ENCODE measurements around the gene SH3RF3. TPM values are rescaled to one million over a fixed set of nuclear protein-coding genes. Genes with fewer than 3 reads are reported as not detected.

The SH3RF3 gene
- polyA plus RNA-seq, 1 donor (not counting 4 experiments of a cell fraction or from before 2014, with no cell fraction given): 0.08 TPM

- H3K79me2 ChIP-seq (ENCODE audit: control insufficient read depth, insufficient read depth, low read length): no peaks in the 10 kb centered on the region
- no peak for DNase-seq (ENCODE audit: low read depth, low spot score)
- no peak for FAIRE-seq
These were observed 197.3 kb downstream of the SH3RF3 start for GRCh38 chr2:109326306-109326705.

GRCh38 chr2:109330056-109330455, 201.1 kb downstream of the SH3RF3 start:
- TF ChIP-seq EZH2 (IDR thresholded peaks at IDR 0.05; ENCODE audit: low read length) (no peak), CTCF (optimal IDR thresholded peaks at IDR 0.05 in 1 of 3, IDR thresholded peaks at IDR 0.05 in 1 of 3, conservative IDR thresholded peaks at IDR 0.05 in 1 of 3; ENCODE audit: extremely low read depth in 1 of 3, insufficient read depth in 2 of 3, low read length in 3 of 3) (no peak)
- dilution Hi-C loops (cut with MboI; ENCODE audit: extremely low pct_ligation_motif_present, low sequenced_read_pairs): no loop called here
- no peaks in the 10 kb centered on the region for H3K9me3 ChIP-seq (ENCODE audit: control insufficient read depth, low read depth, low read length)
- no peak overlapping the region for H3K9ac ChIP-seq (ENCODE audit: control insufficient read depth, extremely low read depth, insufficient read depth, low read length)
- H3K4me3 ChIP-seq (ENCODE audit: control insufficient read depth in 2 of 3, extremely low read depth in 1 of 3, insufficient read depth in 2 of 3, low read depth in 1 of 3, low read length in 3 of 3): no peak overlapping the region
- H4K20me1 ChIP-seq (ENCODE audit: control insufficient read depth, extremely low read depth, insufficient read depth, low read length): no peaks in the 10 kb centered on the region
- no peak overlapping the region for H2AFZ ChIP-seq (ENCODE audit: control insufficient read depth, low read length)
- H3K27me3 ChIP-seq (ENCODE audit: control insufficient read depth, extremely low read depth, insufficient read depth, low read length): no peaks in the 10 kb centered on the region
- H3K4me1 ChIP-seq (ENCODE audit: control insufficient read depth, extremely low read depth, insufficient read depth, low read length): peaks cover 31% of the 10 kb centered on the region
- H3K36me3 ChIP-seq (ENCODE audit: control insufficient read depth in 2 of 2, extremely low read depth in 1 of 2, insufficient read depth in 2 of 2, low read length in 2 of 2): no peaks in the 10 kb centered on the region
- H3K79me2 ChIP-seq (ENCODE audit: control insufficient read depth, insufficient read depth, low read length): no peaks in the 10 kb centered on the region
- H3K9me1 ChIP-seq (ENCODE audit: control insufficient read depth, extremely low read depth, insufficient read depth, low read length): peaks cover 3% of the 10 kb centered on the region
- FAIRE-seq (no peak), DNase-seq (ENCODE audit: low read depth, low spot score) (no peak)
- no peak overlapping the region for H3K27ac ChIP-seq (ENCODE audit: control insufficient read depth, insufficient read depth, low read length)
- H3K4me2 ChIP-seq (ENCODE audit: control insufficient read depth, extremely low read depth, insufficient read depth, low read depth, low read length): no peak overlapping the region

More at GRCh38 chr2:109326306-109326705, 197.3 kb downstream of the SH3RF3 start:
- Histone ChIP-seq H2AFZ (ENCODE audit: control insufficient read depth, low read length) (no peak overlapping the region), H3K9me1 (ENCODE audit: control insufficient read depth, extremely low read depth, insufficient read depth, low read length) (no peaks in the 10 kb centered on the region), H4K20me1 (ENCODE audit: control insufficient read depth, extremely low read depth, insufficient read depth, low read length) (no peaks in the 10 kb centered on the region), H3K9me3 (ENCODE audit: control insufficient read depth, low read depth, low read length) (no peaks in the 10 kb centered on the region), H3K27me3 (ENCODE audit: control insufficient read depth, extremely low read depth, insufficient read depth, low read length) (no peaks in the 10 kb centered on the region), H3K4me2 (ENCODE audit: control insufficient read depth, extremely low read depth, insufficient read depth, low read depth, low read length) (no peak overlapping the region), H3K27ac (ENCODE audit: control insufficient read depth, insufficient read depth, low read length) (no peak overlapping the region), H3K36me3 (ENCODE audit: control insufficient read depth in 2 of 2, extremely low read depth in 1 of 2, insufficient read depth in 2 of 2, low read length in 2 of 2) (no peaks in the 10 kb centered on the region), H3K4me3 (ENCODE audit: control insufficient read depth in 2 of 3, extremely low read depth in 1 of 3, insufficient read depth in 2 of 3, low read depth in 1 of 3, low read length in 3 of 3) (no peak overlapping the region), H3K9ac (ENCODE audit: control insufficient read depth, extremely low read depth, insufficient read depth, low read length) (no peak overlapping the region), H3K4me1 (ENCODE audit: control insufficient read depth, extremely low read depth, insufficient read depth, low read length) (peaks cover 31% of the 10 kb centered on the region)
- dilution Hi-C loops (cut with MboI; ENCODE audit: extremely low pct_ligation_motif_present, low sequenced_read_pairs): no loop called here
- TF ChIP-seq CTCF (optimal IDR thresholded peaks at IDR 0.05 in 1 of 3, IDR thresholded peaks at IDR 0.05 in 1 of 3, conservative IDR thresholded peaks at IDR 0.05 in 1 of 3; ENCODE audit: extremely low read depth in 1 of 3, insufficient read depth in 2 of 3, low read length in 3 of 3): no peak
- no peak for TF ChIP-seq EZH2 (IDR thresholded peaks at IDR 0.05; ENCODE audit: low read length)

Measured in keratinocyte (primary cell).